ENCODE measurements around the gene PTPN3.

The PTPN3 gene

DNA sequence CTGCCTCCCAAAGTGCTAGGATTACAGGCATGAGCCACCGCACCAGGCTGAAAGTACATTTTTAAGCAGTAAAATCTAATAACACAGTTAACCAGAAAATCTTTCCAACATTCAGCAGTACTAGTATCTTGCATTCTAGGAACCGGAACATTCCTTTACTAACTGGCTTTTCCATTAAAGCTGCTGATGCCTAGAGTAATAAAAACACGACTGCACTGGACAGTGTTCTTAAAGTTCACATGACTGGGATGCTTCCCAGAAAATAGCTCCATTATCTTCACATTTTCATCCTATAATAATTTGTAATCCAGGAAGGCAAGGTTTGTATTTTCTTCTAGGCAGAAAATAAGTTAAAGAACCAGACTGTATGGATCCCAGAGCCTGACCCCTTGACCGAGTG, 9.8 kb downstream of the PTPN3 start:
- no peak for ATAC-seq
- TF ChIP-seq BACH2 (CRISPR knock-in tag; IDR thresholded peaks at IDR 0.05; ENCODE audit: borderline replicate concordance) (no peak), RARB (CRISPR knock-in tag; IDR thresholded peaks at IDR 0.05) (no peak), ISL1 (CRISPR knock-in tag; IDR thresholded peaks at IDR 0.05) (no peak), GLIS3 (CRISPR knock-in tag; IDR thresholded peaks at IDR 0.05) (no peak), ZFP3 (CRISPR knock-in tag; IDR thresholded peaks at IDR 0.05) (no peak), SNAI2 (CRISPR knock-in tag; IDR thresholded peaks at IDR 0.05) (no peak), ZFP30 (CRISPR knock-in tag; IDR thresholded peaks at IDR 0.05) (no peak), PATZ1 (CRISPR knock-in tag; IDR thresholded peaks at IDR 0.05; ENCODE audit: borderline replicate concordance) (no peak)
- TF ChIP-seq, protein P1, sequence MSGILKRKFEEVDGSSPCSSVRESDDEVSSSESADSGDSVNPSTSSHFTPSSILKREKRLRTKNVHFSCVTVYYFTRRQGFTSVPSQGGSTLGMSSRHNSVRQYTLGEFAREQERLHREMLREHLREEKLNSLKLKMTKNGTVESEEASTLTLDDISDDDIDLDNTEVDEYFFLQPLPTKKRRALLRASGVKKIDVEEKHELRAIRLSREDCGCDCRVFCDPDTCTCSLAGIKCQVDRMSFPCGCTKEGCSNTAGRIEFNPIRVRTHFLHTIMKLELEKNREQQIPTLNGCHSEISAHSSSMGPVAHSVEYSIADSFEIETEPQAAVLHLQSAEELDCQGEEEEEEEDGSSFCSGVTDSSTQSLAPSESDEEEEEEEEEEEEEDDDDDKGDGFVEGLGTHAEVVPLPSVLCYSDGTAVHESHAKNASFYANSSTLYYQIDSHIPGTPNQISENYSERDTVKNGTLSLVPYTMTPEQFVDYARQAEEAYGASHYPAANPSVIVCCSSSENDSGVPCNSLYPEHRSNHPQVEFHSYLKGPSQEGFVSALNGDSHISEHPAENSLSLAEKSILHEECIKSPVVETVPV (CRISPR knock-in tag; IDR thresholded peaks at IDR 0.05): no peak

DNA sequence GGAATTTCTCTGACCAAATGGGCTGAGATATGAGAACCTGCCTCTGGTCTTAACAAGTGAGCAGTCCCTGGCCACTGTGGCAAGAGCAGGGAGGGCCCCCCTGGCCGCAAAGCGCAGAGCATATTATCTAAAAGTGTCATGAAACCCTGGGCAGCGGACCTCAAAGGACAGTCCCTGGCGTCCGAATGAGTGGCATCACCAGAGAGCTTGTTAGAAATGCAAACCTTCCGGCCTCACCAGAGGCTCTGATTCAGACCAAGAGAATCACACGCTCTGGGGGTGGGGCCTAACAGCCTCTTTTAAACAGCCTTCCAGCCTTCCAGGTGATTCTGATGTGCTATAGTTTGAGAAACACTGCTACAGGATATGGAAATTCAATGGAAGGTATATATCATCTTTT, 10.9 kb downstream of the PTPN3 start:
- no peak for ATAC-seq
- TF ChIP-seq BACH2 (CRISPR knock-in tag; IDR thresholded peaks at IDR 0.05; ENCODE audit: borderline replicate concordance): no peak
- no peak for TF ChIP-seq ZNF8 (CRISPR knock-in tag; IDR thresholded peaks at IDR 0.05)
- TF ChIP-seq CSDC2 (CRISPR knock-in tag; IDR thresholded peaks at IDR 0.05): no peak
- no peak for TF ChIP-seq SNAI2 (CRISPR knock-in tag; IDR thresholded peaks at IDR 0.05)
- TF ChIP-seq ZFP30 (CRISPR knock-in tag; IDR thresholded peaks at IDR 0.05): no peak
- TF ChIP-seq GLIS3 (CRISPR knock-in tag; IDR thresholded peaks at IDR 0.05): no peak
- no peak for TF ChIP-seq ARNTL (CRISPR knock-in tag; IDR thresholded peaks at IDR 0.05; ENCODE audit: borderline replicate concordance, low read depth)
- TF ChIP-seq ESRRG (CRISPR knock-in tag; IDR thresholded peaks at IDR 0.05): no peak
- TF ChIP-seq, protein P1 (CRISPR knock-in tag; IDR thresholded peaks at IDR 0.05): no peak
- no peak for TF ChIP-seq ISL1 (CRISPR knock-in tag; IDR thresholded peaks at IDR 0.05)
- TF ChIP-seq TSHZ2 (CRISPR knock-in tag; IDR thresholded peaks at IDR 0.05): no peak
- TF ChIP-seq, protein P2, sequence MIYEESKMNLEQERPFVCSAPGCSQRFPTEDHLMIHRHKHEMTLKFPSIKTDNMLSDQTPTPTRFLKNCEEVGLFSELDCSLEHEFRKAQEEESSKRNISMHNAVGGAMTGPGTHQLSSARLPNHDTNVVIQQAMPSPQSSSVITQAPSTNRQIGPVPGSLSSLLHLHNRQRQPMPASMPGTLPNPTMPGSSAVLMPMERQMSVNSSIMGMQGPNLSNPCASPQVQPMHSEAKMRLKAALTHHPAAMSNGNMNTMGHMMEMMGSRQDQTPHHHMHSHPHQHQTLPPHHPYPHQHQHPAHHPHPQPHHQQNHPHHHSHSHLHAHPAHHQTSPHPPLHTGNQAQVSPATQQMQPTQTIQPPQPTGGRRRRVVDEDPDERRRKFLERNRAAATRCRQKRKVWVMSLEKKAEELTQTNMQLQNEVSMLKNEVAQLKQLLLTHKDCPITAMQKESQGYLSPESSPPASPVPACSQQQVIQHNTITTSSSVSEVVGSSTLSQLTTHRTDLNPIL (CRISPR knock-in tag; IDR thresholded peaks at IDR 0.05; ENCODE audit: low read depth): no peak
- TF ChIP-seq PPARA (CRISPR knock-in tag; IDR thresholded peaks at IDR 0.05; ENCODE audit: borderline replicate concordance): no peak
- TF ChIP-seq ZFP3 (CRISPR knock-in tag; IDR thresholded peaks at IDR 0.05): no peak
- no peak for TF ChIP-seq TCF4 (CRISPR knock-in tag; IDR thresholded peaks at IDR 0.05; ENCODE audit: borderline replicate concordance)
- no peak for TF ChIP-seq RARB (CRISPR knock-in tag; IDR thresholded peaks at IDR 0.05)

DNA sequence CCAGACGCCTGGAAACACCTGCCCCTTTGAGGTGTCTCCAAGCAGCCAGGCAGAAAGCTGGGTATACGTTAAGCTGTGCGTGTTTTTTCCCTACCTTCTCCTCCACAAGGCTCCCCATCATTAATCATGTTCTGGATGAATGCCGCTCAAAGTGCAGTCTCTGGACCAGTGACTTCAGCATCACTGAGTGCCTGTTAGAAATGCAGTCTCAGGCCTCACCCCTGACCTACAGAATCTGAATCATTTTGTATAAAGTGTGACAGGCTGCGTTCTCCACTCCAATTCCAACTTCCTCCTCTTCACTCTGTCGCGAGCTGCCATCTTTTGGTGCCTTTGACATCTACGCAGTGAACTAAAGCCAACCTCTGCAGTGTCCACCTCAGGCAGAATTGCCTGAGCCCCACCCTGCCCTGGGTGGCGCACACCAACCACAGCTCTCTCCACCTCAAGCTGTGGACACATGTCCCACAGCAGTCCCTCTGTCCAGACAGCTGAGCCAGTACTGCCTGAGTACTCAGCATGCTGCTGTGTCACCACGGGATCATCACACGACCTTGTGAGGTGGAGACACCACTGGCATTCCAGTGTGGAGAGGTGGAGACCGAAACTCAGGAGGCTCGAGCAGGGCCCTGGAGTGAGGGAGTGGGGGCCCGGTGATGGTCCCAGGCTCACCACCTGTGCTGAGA, 14.2 kb downstream of the PTPN3 start:
- TF ChIP-seq, protein P3, sequence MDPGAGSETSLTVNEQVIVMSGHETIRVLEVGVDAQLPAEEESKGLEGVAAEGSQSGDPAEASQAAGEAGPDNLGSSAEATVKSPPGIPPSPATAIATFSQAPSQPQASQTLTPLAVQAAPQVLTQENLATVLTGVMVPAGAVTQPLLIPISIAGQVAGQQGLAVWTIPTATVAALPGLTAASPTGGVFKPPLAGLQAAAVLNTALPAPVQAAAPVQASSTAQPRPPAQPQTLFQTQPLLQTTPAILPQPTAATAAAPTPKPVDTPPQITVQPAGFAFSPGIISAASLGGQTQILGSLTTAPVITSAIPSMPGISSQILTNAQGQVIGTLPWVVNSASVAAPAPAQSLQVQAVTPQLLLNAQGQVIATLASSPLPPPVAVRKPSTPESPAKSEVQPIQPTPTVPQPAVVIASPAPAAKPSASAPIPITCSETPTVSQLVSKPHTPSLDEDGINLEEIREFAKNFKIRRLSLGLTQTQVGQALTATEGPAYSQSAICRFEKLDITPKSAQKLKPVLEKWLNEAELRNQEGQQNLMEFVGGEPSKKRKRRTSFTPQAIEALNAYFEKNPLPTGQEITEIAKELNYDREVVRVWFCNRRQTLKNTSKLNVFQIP (CRISPR knock-in tag; IDR thresholded peaks at IDR 0.05; ENCODE audit: borderline replicate concordance, low read depth): no peak
- TF ChIP-seq ARNTL (CRISPR knock-in tag; IDR thresholded peaks at IDR 0.05; ENCODE audit: borderline replicate concordance, low read depth): no peak
- TF ChIP-seq CSDC2 (CRISPR knock-in tag; IDR thresholded peaks at IDR 0.05): no peak
- no peak for TF ChIP-seq PPARA (CRISPR knock-in tag; IDR thresholded peaks at IDR 0.05; ENCODE audit: borderline replicate concordance)
- no peak for TF ChIP-seq GLIS3 (CRISPR knock-in tag; IDR thresholded peaks at IDR 0.05)

More for the DNA sequence above, 14.2 kb downstream of the PTPN3 start:
- ATAC-seq: no peak
